Prostate gland (tissue), 2 donors: ENCODE data around the gene GBX1.

Experiments
- POLR2A ChIP-seq: fragments of 450-650 bp; IDR thresholded peaks from one replicate; pipeline ENCODE4 v1.6.1; 2016; ENCODE audit warnings: antibody characterized with exemption, mild to moderate bottlenecking
- POLR2AphosphoS5 ChIP-seq: sonication (generic); formaldehyde crosslinking; IDR thresholded peaks from one replicate; pipeline ENCODE4 v1.6.1; 2017; ENCODE audit warnings: antibody characterized with exemption
- TF ChIP-seq, protein P1 (sequence below), 4 experiments: fragments of 200-600 bp in 2 of 4; fragments of 450-650 bp in 2 of 4; sonication (generic) in 2 of 4; IDR thresholded peaks; 1 replicate in 3 of 4; 2 replicates in 1 of 4; pipeline ENCODE4 v1.5.1; 2016 to 2019; ENCODE audit warnings: antibody characterized with exemption in 4 of 4, mild to moderate bottlenecking in 2 of 4, moderate library complexity in 2 of 4

DNA sequence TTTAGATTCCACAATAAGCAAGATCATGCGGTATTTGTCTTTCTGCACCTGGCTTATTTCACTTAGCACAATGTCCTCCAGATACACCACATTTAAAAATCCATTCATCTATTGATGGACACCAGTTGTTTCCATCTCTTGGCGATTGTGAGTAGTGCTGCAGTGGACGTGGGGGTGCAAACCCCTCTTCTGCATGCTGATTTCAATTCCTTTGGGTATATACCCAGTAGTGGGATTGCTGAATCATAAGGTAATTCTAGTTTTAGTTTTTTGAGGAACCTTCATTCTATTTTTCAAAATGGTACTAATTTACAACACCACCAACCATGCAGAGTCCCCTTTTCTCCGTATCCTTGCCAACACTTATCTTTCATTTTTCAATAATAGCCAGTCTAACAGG is 21.5 kb upstream of the GBX1 start:
- TF ChIP-seq POLR2AphosphoS5, result no peak
- TF ChIP-seq, protein P1, sequence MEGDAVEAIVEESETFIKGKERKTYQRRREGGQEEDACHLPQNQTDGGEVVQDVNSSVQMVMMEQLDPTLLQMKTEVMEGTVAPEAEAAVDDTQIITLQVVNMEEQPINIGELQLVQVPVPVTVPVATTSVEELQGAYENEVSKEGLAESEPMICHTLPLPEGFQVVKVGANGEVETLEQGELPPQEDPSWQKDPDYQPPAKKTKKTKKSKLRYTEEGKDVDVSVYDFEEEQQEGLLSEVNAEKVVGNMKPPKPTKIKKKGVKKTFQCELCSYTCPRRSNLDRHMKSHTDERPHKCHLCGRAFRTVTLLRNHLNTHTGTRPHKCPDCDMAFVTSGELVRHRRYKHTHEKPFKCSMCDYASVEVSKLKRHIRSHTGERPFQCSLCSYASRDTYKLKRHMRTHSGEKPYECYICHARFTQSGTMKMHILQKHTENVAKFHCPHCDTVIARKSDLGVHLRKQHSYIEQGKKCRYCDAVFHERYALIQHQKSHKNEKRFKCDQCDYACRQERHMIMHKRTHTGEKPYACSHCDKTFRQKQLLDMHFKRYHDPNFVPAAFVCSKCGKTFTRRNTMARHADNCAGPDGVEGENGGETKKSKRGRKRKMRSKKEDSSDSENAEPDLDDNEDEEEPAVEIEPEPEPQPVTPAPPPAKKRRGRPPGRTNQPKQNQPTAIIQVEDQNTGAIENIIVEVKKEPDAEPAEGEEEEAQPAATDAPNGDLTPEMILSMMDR (IDR thresholded peaks at IDR 0.05), result no peak
- TF ChIP-seq POLR2A, result no peak
